Neural crest cell (in vitro differentiated cells): ENCODE measurements around the gene WDR44. TPM values are rescaled to one million over a fixed set of nuclear protein-coding genes. Genes with fewer than 3 reads are reported as not detected.
"Not testable (repeated sequence)": the region's sequence is repeated elsewhere in the genome, so short reads cannot be mapped to it uniquely, and the experiment has no call there.

Experiments used
- DNase-seq: peaks from one replicate; pipeline ENCODE4 v3.0.0; 2021; ENCODE audit warnings: low read depth, mixed read lengths, low spot score
- H3K27ac Mint-ChIP-seq: one replicate; pipeline ENCODE4 v1.8.0; 2021; ENCODE audit warnings: mild to moderate bottlenecking, mixed read lengths; ENCODE audit not compliant: unreplicated experiment
- H3K27me3 Mint-ChIP-seq: 2 replicates; pipeline ENCODE4 v1.8.0; 2021; ENCODE audit warnings: low read depth, mild to moderate bottlenecking, mixed read lengths
- H3K36me3 Mint-ChIP-seq: 2 replicates; pipeline ENCODE4 v1.8.0; 2021; ENCODE audit warnings: low read depth, mild to moderate bottlenecking, mixed read lengths
- H3K4me1 Mint-ChIP-seq: 2 replicates; pipeline ENCODE4 v1.8.0; 2021; ENCODE audit warnings: mixed read lengths
- H3K4me3 Mint-ChIP-seq: one replicate; pipeline ENCODE4 v1.8.0; 2021; ENCODE audit warnings: mild to moderate bottlenecking, mixed read lengths
- H3K9me3 Mint-ChIP-seq: 2 replicates; pipeline ENCODE4 v1.8.0; 2021; ENCODE audit warnings: mixed read lengths
- CTCF ChIP-seq: fragments of 200-600 bp; sonication (generic); conservative IDR thresholded peaks from 2 replicates; pipeline ENCODE4 v1.5.0; 2021; ENCODE audit warnings: antibody characterized with exemption, mild to moderate bottlenecking
- total RNA-seq: library from RNA; stranded (reverse); gene quantifications from 2 replicates; pipeline ENCODE4 v1.2.1, GENCODE V29; 2021

Gene WDR44
- total RNA-seq, 1 donor from 2014 or later, result 10.9 TPM

GRCh38 chrX:118484216-118484903, 138.5 kb downstream of the WDR44 start:
- Mint-ChIP-seq H3K4me3 (no peak overlapping the region), H3K27me3 (no peaks in the 10 kb centered on the region), H3K27ac (no peak overlapping the region), H3K4me1 (no peaks in the 10 kb centered on the region), H3K36me3 (no peaks in the 10 kb centered on the region), H3K9me3 (no peaks in the 10 kb centered on the region)
- no peak for DNase-seq
- no peak for TF ChIP-seq CTCF

- H3K4me3 Mint-ChIP-seq, H3K27me3 Mint-ChIP-seq, H3K27ac Mint-ChIP-seq, H3K9me3 Mint-ChIP-seq, DNase-seq, H3K36me3 Mint-ChIP-seq, H3K4me1 Mint-ChIP-seq: not testable (repeated sequence)
Observed at GRCh38 chrX:118486693-118487092, 140.8 kb downstream of the WDR44 start.

GRCh38 chrX:118493016-118493415, 147.1 kb downstream of the WDR44 start:
- H3K4me3 Mint-ChIP-seq, result no peak overlapping the region
- H3K36me3 Mint-ChIP-seq, result no peaks in the 10 kb centered on the region
- peaks cover 3% of the 10 kb centered on the region for H3K27me3 Mint-ChIP-seq
- peaks cover 17% of the 10 kb centered on the region for H3K4me1 Mint-ChIP-seq
- H3K9me3 Mint-ChIP-seq, result peaks cover 4% of the 10 kb centered on the region
- H3K27ac Mint-ChIP-seq, result no peak overlapping the region
- DNase-seq, result no peak
- TF ChIP-seq CTCF, result no peak

- Mint-ChIP-seq H3K36me3 (no peaks in the 10 kb centered on the region), H3K4me3 (no peak overlapping the region), H3K27me3 (peaks cover 3% of the 10 kb centered on the region), H3K27ac (no peak overlapping the region), H3K4me1 (peaks cover 18% of the 10 kb centered on the region), H3K9me3 (peaks cover 4% of the 10 kb centered on the region)
- TF ChIP-seq CTCF, result no peak
- no peak for DNase-seq
Observed at GRCh38 chrX:118493653-118494297, 147.9 kb downstream of the WDR44 start.

- Mint-ChIP-seq H3K4me3 (peak within 1 kb of the TSS; percentile 90), H3K4me1 (peaks cover 27% of the 10 kb centered on the region), H3K9me3 (peaks cover 4% of the 10 kb centered on the region), H3K36me3 (no peaks in the 10 kb centered on the region), H3K27me3 (peaks cover 3% of the 10 kb centered on the region), H3K27ac (peak within 1 kb of the TSS; percentile 50)
- peak; percentile 59 for DNase-seq
- TF ChIP-seq CTCF, result no peak
Observed at GRCh38 chrX:118495061-118495921, 149.4 kb downstream of the WDR44 start, which contains the start of gene DOCK11. TSS of gene DOCK11 (plus strand) at chrX:118495815. CDS start at chrX:118495972, 157 bp downstream.
